HepG2 (cell line): Measurements from ENCODE around the gene CHADL. TPM values are rescaled to one million over a fixed set of nuclear protein-coding genes. Genes with fewer than 3 reads are reported as not detected.

Experiments
- CC2D1A ChIP-seq: sonication (generic); formaldehyde crosslinking; IDR thresholded peaks from 2 replicates; pipeline ENCODE4 v1.8.1; 2023; ENCODE audit warnings: mild to moderate bottlenecking, missing genetic modification reagents
- FLYWCH1 ChIP-seq: sonication (generic); formaldehyde crosslinking; IDR thresholded peaks from 2 replicates; pipeline ENCODE4 v1.8.1; 2023; ENCODE audit warnings: mild to moderate bottlenecking, missing genetic modification reagents
- GLI4 ChIP-seq: sonication (generic); formaldehyde crosslinking; IDR thresholded peaks from 2 replicates; pipeline ENCODE4 v1.5.1; 2020; ENCODE audit warnings: missing genetic modification reagents, mild to moderate bottlenecking, moderate library complexity, borderline replicate concordance
- JUN ChIP-seq: sonication (generic); formaldehyde crosslinking; IDR thresholded peaks from 2 replicates; pipeline ENCODE4 v1.4.0; 2020; ENCODE audit warnings: mild to moderate bottlenecking, missing genetic modification reagents
- RBAK ChIP-seq: sonication (generic); formaldehyde crosslinking; IDR thresholded peaks from 2 replicates; pipeline ENCODE4 v1.5.1; 2020; ENCODE audit warnings: mild to moderate bottlenecking, missing genetic modification reagents
- SATB2 ChIP-seq: sonication (generic); formaldehyde crosslinking; IDR thresholded peaks from 2 replicates; pipeline ENCODE4 v1.5.0; 2020; ENCODE audit warnings: missing genetic modification reagents
- SNAPC2 ChIP-seq: sonication (generic); formaldehyde crosslinking; IDR thresholded peaks from 2 replicates; pipeline ENCODE4 v1.8.1; 2022; ENCODE audit warnings: mild to moderate bottlenecking, missing genetic modification reagents
- SNAPC4 ChIP-seq: sonication (generic); formaldehyde crosslinking; IDR thresholded peaks from 2 replicates; pipeline ENCODE4 v1.4.0; 2020; ENCODE audit warnings: mild to moderate bottlenecking, missing genetic modification reagents
- ZBTB1 ChIP-seq: sonication (generic); formaldehyde crosslinking; IDR thresholded peaks from 2 replicates; pipeline ENCODE4 v1.4.0; 2020; ENCODE audit warnings: missing genetic modification reagents, borderline replicate concordance
- ZBTB43 ChIP-seq: sonication (generic); formaldehyde crosslinking; conservative IDR thresholded peaks from 2 replicates; pipeline ENCODE4 v1.4.0; 2020; ENCODE audit warnings: missing genetic modification reagents
- ZNF12 ChIP-seq: sonication (generic); formaldehyde crosslinking; IDR thresholded peaks from 2 replicates; pipeline ENCODE4 v1.5.0; 2020; ENCODE audit warnings: missing genetic modification reagents
- ZNF337 ChIP-seq: sonication (generic); formaldehyde crosslinking; IDR thresholded peaks from 2 replicates; pipeline ENCODE4 v1.5.1; 2020; ENCODE audit warnings: missing genetic modification reagents, low read depth, mild to moderate bottlenecking, borderline replicate concordance
- ZNF354B ChIP-seq: sonication (generic); formaldehyde crosslinking; IDR thresholded peaks from 2 replicates; pipeline ENCODE4 v1.8.0; 2022; ENCODE audit warnings: mild to moderate bottlenecking, missing genetic modification reagents
- ZNF703 ChIP-seq: sonication (generic); formaldehyde crosslinking; IDR thresholded peaks from 2 replicates; pipeline ENCODE4 v1.5.1; 2020; ENCODE audit warnings: missing genetic modification reagents, mild to moderate bottlenecking, moderate library complexity, borderline replicate concordance
- ZNF766 ChIP-seq: sonication (generic); formaldehyde crosslinking; IDR thresholded peaks from 2 replicates; pipeline ENCODE4 v1.5.0; 2020; ENCODE audit warnings: missing genetic modification reagents, borderline replicate concordance
- polyA plus RNA-seq, 8 experiments: library from polyadenylated mRNA; depleted of rRNA in 3 of 8; stranded (reverse) in 7 of 8; unstranded in 1 of 8; fragments of >200 nt; fragmentation: Illumina TruSeq in 4 of 8; extraction: Trizol in 4 of 8; gene quantifications; 2 replicates each; pipeline versions ENCODE4 v1.2.1 to v1.2.3, GENCODE V29; 2011 to 2016; ENCODE audit warnings: low read depth in 4 of 8, missing spikeins in 1 of 8, mixed read lengths in 1 of 8; ENCODE audit not compliant: insufficient read depth in 1 of 8
- total RNA-seq, 5 experiments: library from RNA; depleted of rRNA; stranded (reverse); fragments of >200 nt; fragmentation: Illumina TruSeq; extraction: Trizol; gene quantifications; 2 replicates each; pipeline ENCODE4 v1.2.3, GENCODE V29; 2016; ENCODE audit warnings: low read depth in 1 of 5
- TF ChIP-seq, protein P1 (sequence below): sonication (generic); formaldehyde crosslinking; IDR thresholded peaks from 2 replicates; pipeline ENCODE4 v1.5.0; 2020; ENCODE audit warnings: missing genetic modification reagents
- TF ChIP-seq, protein P2 (sequence below): sonication (generic); formaldehyde crosslinking; IDR thresholded peaks from 2 replicates; pipeline ENCODE4 v1.8.0; 2022; ENCODE audit warnings: mild to moderate bottlenecking, missing genetic modification reagents; ENCODE audit not compliant: insufficient replicate concordance
- TF ChIP-seq, protein P3 (sequence below): sonication (generic); formaldehyde crosslinking; IDR thresholded peaks from 2 replicates; pipeline ENCODE4 v1.8.0; 2022; ENCODE audit warnings: mild to moderate bottlenecking, missing genetic modification reagents, moderate library complexity
- TF ChIP-seq, protein P4 (sequence below): sonication (generic); formaldehyde crosslinking; IDR thresholded peaks from 2 replicates; pipeline ENCODE4 v1.4.0; 2020; ENCODE audit warnings: mild to moderate bottlenecking, missing genetic modification reagents

The CHADL gene
- total and polyA plus RNA-seq, 2 of the 13 experiments (the other 11 are each of a cell fraction or from before 2014, with no cell fraction given) = 2.8 to 8.1 TPM

DNA sequence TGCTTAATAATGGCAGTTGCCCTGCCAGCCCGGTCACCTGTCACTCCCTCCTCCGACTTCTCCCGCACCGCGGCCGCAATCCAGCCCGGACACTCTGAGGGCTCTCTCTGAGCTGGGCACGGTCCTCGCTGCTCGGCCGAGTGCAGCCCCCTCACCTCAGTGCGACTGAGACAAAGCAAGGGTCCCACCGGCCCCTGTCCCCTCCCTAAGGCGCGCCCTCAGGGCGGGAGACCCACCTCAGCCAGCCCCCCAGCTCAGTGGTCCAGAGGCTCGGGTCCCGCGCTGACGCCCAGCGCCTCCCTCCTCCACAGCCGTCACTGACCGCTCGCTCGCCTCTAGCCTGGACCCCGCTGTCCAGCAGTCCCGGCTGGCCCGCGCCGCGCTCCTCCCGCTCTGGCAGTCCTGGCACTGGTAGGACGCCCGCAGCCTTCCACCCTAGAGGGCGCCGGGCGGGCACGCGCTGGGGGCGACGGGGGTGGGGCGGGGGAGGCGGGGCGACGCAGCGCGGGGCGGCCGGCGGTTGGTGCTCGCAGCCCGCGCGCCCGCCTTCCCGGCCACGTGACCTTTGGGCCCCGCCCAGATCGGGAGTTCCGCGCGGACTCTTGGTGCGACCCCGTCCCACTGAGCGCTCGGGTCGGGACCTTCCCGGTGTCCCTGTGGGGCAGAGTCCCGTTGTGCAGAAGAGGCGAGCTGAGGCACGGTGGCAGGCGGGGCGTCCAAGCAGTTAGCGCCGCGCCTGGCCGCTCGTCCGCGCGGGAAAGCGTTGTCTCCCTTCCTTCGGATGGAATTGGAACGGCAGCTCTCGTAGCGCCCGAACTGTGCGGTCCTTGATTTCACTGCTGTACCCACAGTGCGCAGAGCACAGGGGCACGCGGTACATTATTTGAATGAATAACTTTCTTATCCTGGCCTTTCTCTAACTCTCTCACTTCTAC lies 43.4 kb downstream of the CHADL start (continued):
- TF ChIP-seq ZNF337 (CRISPR knock-in tag) (no peak), ZBTB43 (CRISPR knock-in tag) (no peak), SNAPC2 (CRISPR knock-in tag) (no peak), ZNF12 (CRISPR knock-in tag) (0 out of 2 replicates have a peak, but pooled peaks have one; percentile 57), JUN (CRISPR knock-in tag) (no peak), CC2D1A (no peak), RBAK (no peak), ZBTB1 (no peak), ZNF703 (no peak), SATB2 (CRISPR knock-in tag) (no peak), GLI4 (CRISPR knock-in tag) (no peak), FLYWCH1 (CRISPR knock-in tag) (no peak), ZNF766 (no peak), SNAPC4 (no peak), ZNF354B (CRISPR knock-in tag) (0 out of 2 replicates have a peak, but pooled peaks have one; percentile 53)
- TF ChIP-seq, protein P1, sequence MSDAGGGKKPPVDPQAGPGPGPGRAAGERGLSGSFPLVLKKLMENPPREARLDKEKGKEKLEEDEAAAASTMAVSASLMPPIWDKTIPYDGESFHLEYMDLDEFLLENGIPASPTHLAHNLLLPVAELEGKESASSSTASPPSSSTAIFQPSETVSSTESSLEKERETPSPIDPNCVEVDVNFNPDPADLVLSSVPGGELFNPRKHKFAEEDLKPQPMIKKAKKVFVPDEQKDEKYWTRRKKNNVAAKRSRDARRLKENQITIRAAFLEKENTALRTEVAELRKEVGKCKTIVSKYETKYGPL (CRISPR knock-in tag) = no peak
- TF ChIP-seq, protein P2, sequence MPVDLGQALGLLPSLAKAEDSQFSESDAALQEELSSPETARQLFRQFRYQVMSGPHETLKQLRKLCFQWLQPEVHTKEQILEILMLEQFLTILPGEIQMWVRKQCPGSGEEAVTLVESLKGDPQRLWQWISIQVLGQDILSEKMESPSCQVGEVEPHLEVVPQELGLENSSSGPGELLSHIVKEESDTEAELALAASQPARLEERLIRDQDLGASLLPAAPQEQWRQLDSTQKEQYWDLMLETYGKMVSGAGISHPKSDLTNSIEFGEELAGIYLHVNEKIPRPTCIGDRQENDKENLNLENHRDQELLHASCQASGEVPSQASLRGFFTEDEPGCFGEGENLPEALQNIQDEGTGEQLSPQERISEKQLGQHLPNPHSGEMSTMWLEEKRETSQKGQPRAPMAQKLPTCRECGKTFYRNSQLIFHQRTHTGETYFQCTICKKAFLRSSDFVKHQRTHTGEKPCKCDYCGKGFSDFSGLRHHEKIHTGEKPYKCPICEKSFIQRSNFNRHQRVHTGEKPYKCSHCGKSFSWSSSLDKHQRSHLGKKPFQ = no peak
- TF ChIP-seq, protein P3, sequence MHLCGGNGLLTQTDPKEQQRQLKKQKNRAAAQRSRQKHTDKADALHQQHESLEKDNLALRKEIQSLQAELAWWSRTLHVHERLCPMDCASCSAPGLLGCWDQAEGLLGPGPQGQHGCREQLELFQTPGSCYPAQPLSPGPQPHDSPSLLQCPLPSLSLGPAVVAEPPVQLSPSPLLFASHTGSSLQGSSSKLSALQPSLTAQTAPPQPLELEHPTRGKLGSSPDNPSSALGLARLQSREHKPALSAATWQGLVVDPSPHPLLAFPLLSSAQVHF = no peak
- TF ChIP-seq, protein P4, sequence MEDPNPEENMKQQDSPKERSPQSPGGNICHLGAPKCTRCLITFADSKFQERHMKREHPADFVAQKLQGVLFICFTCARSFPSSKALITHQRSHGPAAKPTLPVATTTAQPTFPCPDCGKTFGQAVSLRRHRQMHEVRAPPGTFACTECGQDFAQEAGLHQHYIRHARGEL = no peak
